HG02885 (cell line): Measurements from ENCODE around the gene PCSK6.

Experiments used
- ATAC-seq: cut with Tn5 transposase; IDR thresholded peaks from one replicate; pipeline ENCODE4 v1.9.1; 2021; ENCODE audit warnings: mild to moderate bottlenecking; ENCODE audit not compliant: unreplicated experiment, poor library complexity

The PCSK6 gene

GRCh38 chr15:101488300-101489164 is 975 bp downstream of the PCSK6 start:
- no peak for ATAC-seq

- no peak for ATAC-seq
Measured at GRCh38 chr15:101486696-101487459, 2.6 kb downstream of the PCSK6 start.

GRCh38 chr15:101483462-101483861 is 6.0 kb downstream of the PCSK6 start:
- no peak for ATAC-seq

DNA sequence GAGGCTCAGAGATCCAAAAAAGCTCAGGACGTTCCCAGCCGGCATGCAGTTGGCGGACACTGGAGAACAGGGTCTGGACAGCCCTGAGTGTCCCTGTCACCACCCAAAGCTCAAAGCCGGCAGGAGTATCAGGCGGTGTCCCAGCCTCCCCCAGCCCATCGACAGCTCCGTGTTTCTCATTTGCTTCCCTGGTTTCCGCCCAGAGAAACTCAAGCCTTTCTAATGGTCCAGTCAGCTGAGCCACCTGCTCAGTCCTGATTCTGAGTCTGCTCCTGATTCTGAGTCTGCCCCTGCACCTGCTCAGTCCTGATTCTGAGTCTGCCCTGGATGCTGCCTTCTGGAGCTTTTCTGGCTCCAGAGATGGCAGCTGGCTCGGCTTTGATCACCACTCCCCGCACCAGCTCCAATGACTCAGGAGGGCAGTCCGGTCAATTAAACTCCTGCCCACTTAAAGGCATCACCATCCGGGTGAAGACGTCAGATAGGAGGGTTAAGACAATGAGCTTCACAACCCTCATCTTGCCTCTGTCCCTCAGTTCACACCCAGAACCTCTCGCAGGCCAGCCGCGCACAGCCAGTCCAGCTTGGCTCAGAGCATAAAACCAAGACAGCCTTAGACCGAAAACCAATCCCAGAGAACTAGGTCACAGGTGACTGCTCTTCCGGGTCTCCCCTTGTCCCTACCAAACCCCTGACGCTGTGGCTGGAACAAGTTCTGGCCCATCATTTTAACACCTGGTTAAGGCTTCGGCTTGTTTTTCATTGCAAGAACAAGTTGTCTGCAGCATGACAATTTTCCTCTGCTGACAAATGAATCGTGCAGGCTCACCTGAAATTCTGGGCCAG is 6.8 kb downstream of the PCSK6 start:
- ATAC-seq: no peak

DNA sequence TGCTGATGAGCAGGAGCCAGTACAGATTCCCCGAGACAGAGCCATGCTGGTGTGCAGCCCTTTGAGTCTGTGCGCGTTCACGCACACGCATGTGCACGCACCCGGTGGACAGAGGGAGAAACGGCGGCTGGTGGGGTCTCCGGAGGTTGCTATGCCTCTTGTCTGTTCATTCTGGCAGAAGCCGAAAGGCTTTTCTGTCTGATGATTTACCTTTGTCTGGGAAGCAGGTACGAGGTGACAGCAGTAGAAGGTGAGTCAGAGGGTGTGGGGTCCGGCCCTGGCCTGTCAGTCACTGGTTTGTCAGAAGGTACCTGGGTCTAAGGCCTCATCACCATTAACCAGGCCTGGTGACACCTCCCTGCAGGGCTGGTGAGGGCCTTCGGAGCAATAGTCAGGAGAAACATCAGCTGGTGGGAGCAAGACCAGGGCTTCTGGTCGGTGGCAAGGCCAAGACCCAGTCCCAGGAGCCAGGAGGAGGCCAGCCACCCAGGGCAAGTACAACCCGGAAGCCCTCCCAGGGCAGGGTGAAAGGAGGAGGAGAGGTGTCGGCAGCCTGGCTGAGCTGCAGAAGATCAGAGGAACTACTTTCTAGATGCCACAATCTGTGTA is 7.5 kb downstream of the PCSK6 start:
- no peak for ATAC-seq

DNA sequence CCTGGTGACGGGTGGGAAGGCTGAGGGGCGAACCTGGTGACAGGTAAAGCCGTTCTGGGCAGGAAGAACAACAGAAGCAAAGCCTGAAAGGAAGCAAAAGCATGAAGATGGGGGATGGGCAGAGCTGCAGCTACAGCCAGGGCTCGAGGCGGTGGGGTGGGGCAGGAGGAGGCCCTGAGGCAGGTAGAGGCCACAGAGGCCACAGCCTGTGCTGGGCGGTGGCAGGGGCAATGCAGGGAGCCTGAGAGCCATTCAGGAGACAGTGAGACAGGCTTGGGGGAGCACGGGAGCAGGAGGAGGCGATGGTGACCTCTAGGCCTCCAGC is 8.2 kb downstream of the PCSK6 start:
- ATAC-seq: no peak

DNA sequence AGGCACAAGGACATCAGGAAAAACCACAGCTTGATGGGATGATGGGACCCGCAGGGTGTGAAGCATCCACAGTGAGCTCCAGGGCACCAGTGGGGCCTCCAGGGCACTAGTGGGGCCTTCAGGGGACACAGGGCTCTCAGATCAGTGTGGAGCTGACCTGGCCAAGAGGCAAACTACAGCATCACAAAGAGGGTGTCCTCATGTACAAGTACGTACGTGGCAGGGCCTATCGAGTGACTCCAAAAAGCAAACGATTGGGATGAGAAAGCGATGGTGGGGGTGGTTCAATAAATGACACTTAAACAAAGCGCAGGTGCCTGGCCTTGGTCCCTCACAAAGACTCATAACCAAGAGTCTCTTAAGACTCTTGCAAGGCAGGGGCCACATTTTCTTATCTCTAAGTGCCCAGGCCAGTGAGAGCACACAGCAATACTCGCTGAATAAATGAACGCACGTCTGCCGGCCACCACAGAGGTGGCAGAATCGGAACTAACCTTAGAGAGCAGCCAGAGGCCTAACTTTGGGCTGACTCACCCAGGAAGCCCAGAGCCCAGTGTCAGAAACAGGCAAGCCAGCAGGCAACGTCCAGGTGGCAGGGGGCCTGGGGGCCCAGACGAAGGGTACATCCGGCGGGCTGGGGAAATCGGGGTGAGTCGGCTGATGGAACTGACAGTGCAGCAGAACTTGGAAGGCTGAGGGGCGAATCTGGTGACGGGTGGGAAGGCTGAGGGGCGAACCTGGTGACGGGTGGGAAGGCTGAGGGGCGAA is 8.7 kb downstream of the PCSK6 start:
- ATAC-seq: no peak

DNA sequence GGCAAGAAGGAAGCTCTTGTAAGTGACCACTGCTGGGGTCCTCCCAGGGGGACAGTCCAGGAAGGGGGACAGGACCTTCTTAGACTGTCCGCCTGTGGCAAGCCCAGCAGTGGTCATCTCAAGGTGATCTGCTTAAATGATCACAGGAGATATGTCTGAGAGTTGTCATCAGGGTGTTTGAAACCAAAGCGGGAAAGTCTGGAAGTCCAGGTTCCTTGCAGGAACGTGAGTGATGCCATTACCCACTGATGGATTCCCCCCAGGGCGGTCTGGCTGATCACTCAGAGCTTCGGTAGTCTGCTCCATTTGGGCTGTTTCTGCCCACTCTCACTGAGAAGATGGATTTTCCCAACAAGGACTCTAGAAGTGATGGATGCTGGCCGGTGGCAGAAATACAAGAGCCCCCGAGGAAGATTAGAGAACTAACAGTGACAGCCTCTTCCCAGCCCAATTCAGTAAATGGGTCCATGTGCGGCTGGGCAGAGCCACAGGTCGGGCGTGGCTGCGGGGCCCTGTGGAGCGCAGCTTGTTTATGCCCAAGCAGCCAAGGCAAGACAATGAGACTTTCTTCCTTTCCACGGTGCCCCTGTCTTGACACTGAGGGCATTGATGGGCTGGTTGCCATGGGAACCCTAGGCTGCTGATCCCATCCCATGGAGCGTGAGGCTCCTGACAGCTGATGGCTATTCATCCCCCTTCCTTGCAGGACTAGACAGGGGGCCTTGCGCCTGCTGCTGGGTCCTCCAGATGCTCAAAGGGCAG is 9.5 kb downstream of the PCSK6 start:
- no peak for ATAC-seq

DNA sequence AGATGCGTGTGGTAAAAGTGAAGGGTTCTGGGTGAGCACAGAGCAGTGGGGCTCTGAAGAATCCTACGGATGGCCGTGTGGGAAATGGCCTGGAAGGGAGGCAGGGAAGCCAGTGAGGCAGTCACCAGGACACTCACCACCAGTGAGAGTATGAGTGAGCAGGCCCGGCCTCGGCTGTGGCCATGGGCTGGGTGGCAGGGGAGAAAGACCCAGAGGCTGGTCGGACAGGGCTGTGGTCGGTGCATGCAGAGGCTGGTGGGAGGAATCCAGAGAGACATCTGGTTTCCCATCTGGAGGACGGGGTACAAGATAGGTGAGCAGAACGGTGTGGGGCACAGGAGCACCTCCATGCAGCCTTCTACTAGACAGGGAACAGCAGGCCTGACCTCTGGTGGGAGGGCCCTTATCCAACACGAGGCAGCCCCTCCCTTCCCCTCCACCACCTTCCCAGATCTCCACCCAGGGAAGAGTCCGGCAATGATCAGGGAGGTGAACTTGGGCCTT is 10.1 kb downstream of the PCSK6 start:
- no peak for ATAC-seq

GRCh38 chr15:101478701-101479341 is 10.7 kb downstream of the PCSK6 start:
- ATAC-seq: no peak

GRCh38 chr15:101477851-101478362 is 11.6 kb downstream of the PCSK6 start:
- no peak for ATAC-seq

GRCh38 chr15:101476756-101477155 is 12.8 kb downstream of the PCSK6 start:
- no peak for ATAC-seq

DNA sequence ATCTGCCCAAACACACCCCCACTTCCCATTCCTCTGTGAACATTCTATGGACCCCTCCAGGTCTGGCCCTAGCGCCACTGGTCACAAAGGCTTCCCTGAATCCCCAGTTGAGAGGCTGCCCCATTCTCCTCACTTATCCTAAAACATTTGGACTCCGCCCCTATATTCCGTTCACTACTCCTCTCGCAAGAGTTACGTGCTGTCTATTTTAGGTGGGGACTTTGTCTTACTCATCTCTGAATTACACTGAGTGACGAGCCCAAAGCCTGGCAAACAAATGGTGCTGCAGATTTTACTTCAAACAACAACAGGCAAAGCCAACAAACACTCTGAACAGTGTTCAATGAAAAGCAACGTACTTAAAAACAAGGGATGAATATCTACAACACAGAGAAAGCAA is 14.5 kb downstream of the PCSK6 start:
- ATAC-seq: no peak

DNA sequence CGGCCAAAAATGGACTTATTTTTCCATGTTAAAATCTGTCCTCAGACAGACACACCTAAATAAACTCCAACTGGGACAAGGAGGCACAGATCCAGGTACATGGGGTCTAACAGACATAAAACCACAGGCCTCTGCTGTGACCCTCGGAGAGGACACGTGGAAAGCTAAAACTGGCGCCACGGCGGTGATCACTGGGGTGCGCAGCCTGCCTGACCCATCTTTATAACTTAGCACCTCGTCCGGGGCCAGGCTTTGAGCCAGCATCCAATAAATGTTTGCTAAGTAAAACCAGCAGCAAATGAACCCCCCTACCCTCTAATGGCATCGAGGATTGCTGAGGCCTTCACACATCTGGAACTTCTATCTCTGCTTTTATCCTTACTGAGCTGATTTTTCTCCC is 15.3 kb downstream of the PCSK6 start:
- no peak for ATAC-seq

DNA sequence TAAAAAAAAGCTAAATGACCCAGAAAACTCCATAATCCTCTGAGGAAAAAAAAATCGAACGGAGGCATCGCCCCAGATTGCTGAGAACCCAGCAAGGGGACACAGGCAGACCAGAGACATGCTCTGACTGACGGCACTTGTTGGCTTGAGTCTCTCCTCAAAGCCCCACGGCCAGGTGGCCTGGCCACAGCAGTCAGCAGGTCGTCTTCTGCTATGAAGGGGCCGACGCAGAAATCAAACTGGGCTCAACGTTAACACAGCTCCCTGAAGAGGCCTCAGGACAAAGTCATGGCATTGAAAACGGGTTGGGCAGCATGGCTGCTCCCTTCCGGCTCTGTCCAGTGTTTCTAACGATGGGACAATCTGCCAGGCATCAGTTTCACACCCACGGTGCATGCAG is 17.5 kb downstream of the PCSK6 start:
- ATAC-seq: no peak

- no peak for ATAC-seq
Measured at GRCh38 chr15:101470548-101471239, 18.8 kb downstream of the PCSK6 start.

GRCh38 chr15:101469520-101470288 is 19.8 kb downstream of the PCSK6 start:
- no peak for ATAC-seq
